Nephron progenitor cell (in vitro differentiated cells): ENCODE results near the gene PLP1.

Source experiments
- DNase-seq: peaks from one replicate; pipeline ENCODE4 v3.0.0; 2021
- H3K27ac Mint-ChIP-seq: 2 replicates; pipeline ENCODE4 v1.8.0; 2021; ENCODE audit warnings: mild to moderate bottlenecking, moderate library complexity, mixed read lengths
- H3K27me3 Mint-ChIP-seq: 2 replicates; pipeline ENCODE4 v1.8.0; 2021; ENCODE audit warnings: mild to moderate bottlenecking, low read depth, mixed read lengths; ENCODE audit not compliant: poor library complexity
- H3K36me3 Mint-ChIP-seq: 2 replicates; pipeline ENCODE4 v1.8.0; 2021; ENCODE audit warnings: low read depth, mixed read lengths
- H3K4me1 Mint-ChIP-seq: 2 replicates; pipeline ENCODE4 v1.8.0; 2021; ENCODE audit warnings: mixed read lengths
- H3K4me3 Mint-ChIP-seq: 2 replicates; pipeline ENCODE4 v1.8.0; 2021; ENCODE audit warnings: mild to moderate bottlenecking, moderate library complexity, mixed read lengths
- H3K9me3 Mint-ChIP-seq: 2 replicates; pipeline ENCODE4 v1.8.0; 2021; ENCODE audit warnings: mild to moderate bottlenecking, moderate library complexity, mixed read lengths
- TF ChIP-seq, protein P1 (sequence below): fragments of 200-600 bp; sonication (generic); IDR thresholded peaks from 2 replicates; pipeline ENCODE4 v1.5.0; 2021; ENCODE audit warnings: antibody characterized with exemption

Gene PLP1

GRCh38 chrX:103792916-103793544 is 16.4 kb downstream of the PLP1 start:
- H3K27ac Mint-ChIP-seq = no peak overlapping the region
- no peak for DNase-seq
- peaks cover 4% of the 10 kb centered on the region for H3K36me3 Mint-ChIP-seq
- TF ChIP-seq, protein P1, sequence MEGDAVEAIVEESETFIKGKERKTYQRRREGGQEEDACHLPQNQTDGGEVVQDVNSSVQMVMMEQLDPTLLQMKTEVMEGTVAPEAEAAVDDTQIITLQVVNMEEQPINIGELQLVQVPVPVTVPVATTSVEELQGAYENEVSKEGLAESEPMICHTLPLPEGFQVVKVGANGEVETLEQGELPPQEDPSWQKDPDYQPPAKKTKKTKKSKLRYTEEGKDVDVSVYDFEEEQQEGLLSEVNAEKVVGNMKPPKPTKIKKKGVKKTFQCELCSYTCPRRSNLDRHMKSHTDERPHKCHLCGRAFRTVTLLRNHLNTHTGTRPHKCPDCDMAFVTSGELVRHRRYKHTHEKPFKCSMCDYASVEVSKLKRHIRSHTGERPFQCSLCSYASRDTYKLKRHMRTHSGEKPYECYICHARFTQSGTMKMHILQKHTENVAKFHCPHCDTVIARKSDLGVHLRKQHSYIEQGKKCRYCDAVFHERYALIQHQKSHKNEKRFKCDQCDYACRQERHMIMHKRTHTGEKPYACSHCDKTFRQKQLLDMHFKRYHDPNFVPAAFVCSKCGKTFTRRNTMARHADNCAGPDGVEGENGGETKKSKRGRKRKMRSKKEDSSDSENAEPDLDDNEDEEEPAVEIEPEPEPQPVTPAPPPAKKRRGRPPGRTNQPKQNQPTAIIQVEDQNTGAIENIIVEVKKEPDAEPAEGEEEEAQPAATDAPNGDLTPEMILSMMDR = no peak
- peaks cover 23% of the 10 kb centered on the region for H3K4me1 Mint-ChIP-seq
- no peaks in the 10 kb centered on the region for H3K9me3 Mint-ChIP-seq
- no peaks in the 10 kb centered on the region for H3K27me3 Mint-ChIP-seq
- H3K4me3 Mint-ChIP-seq = no peak overlapping the region

GRCh38 chrX:103793545-103793940 is 16.9 kb downstream of the PLP1 start:
- Mint-ChIP-seq H3K36me3 (peaks cover 4% of the 10 kb centered on the region), H3K4me3 (no peak overlapping the region), H3K27me3 (no peaks in the 10 kb centered on the region), H3K4me1 (peaks cover 23% of the 10 kb centered on the region), H3K27ac (no peak overlapping the region), H3K9me3 (no peaks in the 10 kb centered on the region)
- DNase-seq = no peak
- TF ChIP-seq, protein P1 = no peak

- Mint-ChIP-seq H3K27me3 (no peaks in the 10 kb centered on the region), H3K9me3 (no peaks in the 10 kb centered on the region), H3K27ac (peak overlapping the region; percentile 42), H3K36me3 (peaks cover 4% of the 10 kb centered on the region), H3K4me3 (no peak overlapping the region), H3K4me1 (peaks cover 23% of the 10 kb centered on the region)
- TF ChIP-seq, protein P1 = no peak
- DNase-seq = no peak
Observed at GRCh38 chrX:103794119-103794518, 17.5 kb downstream of the PLP1 start.

- Mint-ChIP-seq H3K4me3 (no peak overlapping the region), H3K36me3 (no peaks in the 10 kb centered on the region), H3K27me3 (peaks cover 4% of the 10 kb centered on the region), H3K4me1 (peaks cover 10% of the 10 kb centered on the region), H3K9me3 (no peaks in the 10 kb centered on the region), H3K27ac (no peak overlapping the region)
- TF ChIP-seq, protein P1 = no peak
- no peak for DNase-seq
Observed at GRCh38 chrX:103797691-103798090, 21.1 kb downstream of the PLP1 start.

DNA sequence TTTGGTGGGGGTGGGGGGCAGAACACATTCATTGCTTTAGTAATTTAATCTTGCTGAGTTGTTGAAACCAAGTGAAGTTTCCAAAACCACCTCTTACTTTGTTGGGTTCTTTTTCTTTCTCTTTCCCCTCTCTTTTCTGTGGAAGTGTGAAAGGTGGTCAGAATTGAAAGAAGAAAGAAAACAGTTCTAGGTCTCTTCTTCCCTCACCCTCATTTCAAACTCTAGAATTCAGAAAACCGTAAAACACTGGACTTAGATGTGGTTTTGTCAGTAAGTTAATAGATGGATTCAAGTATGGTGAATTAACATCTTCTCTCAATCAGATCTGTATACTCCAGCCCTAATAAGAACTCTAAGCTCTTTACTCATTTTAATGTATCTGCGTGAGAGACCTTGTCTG is 23.7 kb downstream of the PLP1 start:
- H3K27me3 Mint-ChIP-seq = peaks cover 4% of the 10 kb centered on the region

GRCh38 chrX:103805860-103806259 is 29.2 kb downstream of the PLP1 start:
- peaks cover 4% of the 10 kb centered on the region for H3K27me3 Mint-ChIP-seq
- H3K9me3 Mint-ChIP-seq = peaks cover 5% of the 10 kb centered on the region
- H3K4me3 Mint-ChIP-seq = no peak overlapping the region
- TF ChIP-seq, protein P1 = no peak
- H3K4me1 Mint-ChIP-seq = no peaks in the 10 kb centered on the region
- no peaks in the 10 kb centered on the region for H3K36me3 Mint-ChIP-seq
- no peak overlapping the region for H3K27ac Mint-ChIP-seq
- DNase-seq = no peak

More for the DNA sequence above, 23.7 kb downstream of the PLP1 start:
- no peak overlapping the region for H3K4me3 Mint-ChIP-seq
- no peak for DNase-seq
- H3K36me3 Mint-ChIP-seq = no peaks in the 10 kb centered on the region
- no peak overlapping the region for H3K27ac Mint-ChIP-seq
- H3K4me1 Mint-ChIP-seq = no peaks in the 10 kb centered on the region
- TF ChIP-seq, protein P1 = no peak
- no peaks in the 10 kb centered on the region for H3K9me3 Mint-ChIP-seq
